ENCODE measurements around the gene ARL2BP. TPM values are rescaled to one million over a fixed set of nuclear protein-coding genes. Genes with fewer than 3 reads are reported as not detected.
A peak's percentile ranks its signal among the peaks of the same experiment; 100 is the strongest.

ARL2BP gene
- total RNA-seq, 1 experiment from 2014 or later: 47.6 TPM

- H3K27me3 ChIP-seq (replicated peaks; ENCODE audit: control insufficient read depth, insufficient read depth, low read length): no peaks in the 10 kb centered on the region
- peaks cover 18% of the 10 kb centered on the region for H3K4me1 Mint-ChIP-seq (ENCODE audit: low read depth, unreplicated experiment)
- H3K4me1 ChIP-seq: peaks cover 17% of the 10 kb centered on the region
- H3K9me3 ChIP-seq: no peaks in the 10 kb centered on the region
- peak; percentile 82 to 86 for DNase-seq
- peak overlapping the region; percentile 52 for H3K4me3 ChIP-seq (ENCODE audit: low read depth, low read length)
- CTCF ChIA-PET: interaction anchor here (0.6 to 3.7 kb wide), 9 partner anchors 10 to 337 kb away, joined by 3 to 88 read pairs (median 6); partner anchors contain the start of genes CIAPIN1, COQ9 and POLR2C
- H3K36me3 ChIP-seq (ENCODE audit: control insufficient read depth, insufficient read depth, low read length): no peaks in the 10 kb centered on the region
- H3K36me3 Mint-ChIP-seq (ENCODE audit: insufficient read depth, unreplicated experiment): peaks cover 12% of the 10 kb centered on the region
- intact Hi-C loops (cut with micrococcal nuclease; ENCODE audit: unreplicated experiment): loop anchor here (1.0 to 5.0 kb wide), 2 partner anchors 15 to 207 kb away; partner anchors contain the start of genes CPNE2 and PLLP
- no peaks in the 10 kb centered on the region for H3K9me3 Mint-ChIP-seq (ENCODE audit: unreplicated experiment)
- TF ChIP-seq CTCF (IDR thresholded peaks at IDR 0.05; ENCODE audit: insufficient read depth in 1 of 2, low read depth in 1 of 2, low read length in 1 of 2, severe bottlenecking in 1 of 2, unreplicated experiment in 1 of 2): no peak
- POLR2A ChIA-PET: interaction anchor here (0.5 to 1.4 kb wide), 3 partner anchors 18 to 54 kb away, joined by 3 to 5 read pairs (median 4); partner anchors contain the start of gene ARL2BP
- no TSS peak for BruUV-seq (replicated peaks)
- H3K4me3 Mint-ChIP-seq (ENCODE audit: unreplicated experiment): no peak overlapping the region
- H3K27ac Mint-ChIP-seq (ENCODE audit: unreplicated experiment): no peak overlapping the region
- H3K27me3 Mint-ChIP-seq (ENCODE audit: insufficient read depth, unreplicated experiment): no peaks in the 10 kb centered on the region
Measured at GRCh38 chr16:57299009-57299718, 54.1 kb downstream of the ARL2BP start.

GRCh38 chr16:57299719-57300386, 54.8 kb downstream of the ARL2BP start:
- no peak overlapping the region for H3K4me3 Mint-ChIP-seq (ENCODE audit: unreplicated experiment)

More at GRCh38 chr16:57299719-57300386, 54.8 kb downstream of the ARL2BP start:
- no peaks in the 10 kb centered on the region for H3K27me3 Mint-ChIP-seq (ENCODE audit: insufficient read depth, unreplicated experiment)
- Histone ChIP-seq H3K9me3 (no peaks in the 10 kb centered on the region), H3K36me3 (ENCODE audit: control insufficient read depth, insufficient read depth, low read length) (no peaks in the 10 kb centered on the region), H3K4me3 (ENCODE audit: low read depth, low read length) (peak overlapping the region; percentile 52), H3K4me1 (peaks cover 23% of the 10 kb centered on the region), H3K27me3 (replicated peaks; ENCODE audit: control insufficient read depth, insufficient read depth, low read length) (no peaks in the 10 kb centered on the region)
- peak in 1 of 2 experiments; percentile 42 for TF ChIP-seq CTCF (IDR thresholded peaks at IDR 0.05; ENCODE audit: insufficient read depth in 1 of 2, low read depth in 1 of 2, low read length in 1 of 2, severe bottlenecking in 1 of 2, unreplicated experiment in 1 of 2)
- peak; percentile 92 to 93 for DNase-seq
- intact Hi-C loops (cut with micrococcal nuclease; ENCODE audit: unreplicated experiment): loop anchor here (1.0 to 5.0 kb wide), 8 partner anchors 16 to 219 kb away; partner anchors contain the start of genes ARL2BP, CPNE2, PLLP and PSME3IP1
- peaks cover 20% of the 10 kb centered on the region for H3K4me1 Mint-ChIP-seq (ENCODE audit: low read depth, unreplicated experiment)
- BruUV-seq (replicated peaks): no TSS peak
- peaks cover 17% of the 10 kb centered on the region for H3K36me3 Mint-ChIP-seq (ENCODE audit: insufficient read depth, unreplicated experiment)
- H3K9me3 Mint-ChIP-seq (ENCODE audit: unreplicated experiment): no peaks in the 10 kb centered on the region
- CTCF ChIA-PET: interaction anchor here (0.5 to 3.7 kb wide), 18 partner anchors 10 to 337 kb away, joined by 3 to 88 read pairs (median 5); partner anchors contain the start of genes ARL2BP, CIAPIN1, COQ9 and PLLP
- no peak overlapping the region for H3K27ac Mint-ChIP-seq (ENCODE audit: unreplicated experiment)
- POLR2A ChIA-PET: interaction anchor here (0.5 to 1.6 kb wide), 4 partner anchors 19 to 117 kb away, joined by 3 to 6 read pairs (median 4); partner anchors contain the start of gene ARL2BP
